Astrocyte (in vitro differentiated cells and primary cell): ENCODE measurements around the gene BPIFB3. TPM values are rescaled to one million over a fixed set of nuclear protein-coding genes. Genes with fewer than 3 reads are reported as not detected.

Experiments
- DNase-seq: peaks from one replicate; pipeline ENCODE4 v3.0.0-alpha.2; 2010; ENCODE audit warnings: low read depth
- FAIRE-seq: peaks from 2 replicates; lab custom pipeline; 2011; peaks lifted over from hg19 to GRCh38; lab: Jason Lieb, UNC
- H2AFZ ChIP-seq: 2 replicates; pipeline ENCODE4 v1.6.0; 2012; ENCODE audit warnings: low read depth, low read length, inconsistent platforms
- H3K27ac ChIP-seq: 2 replicates; pipeline ENCODE4 v1.5.1; 2011; ENCODE audit warnings: low read depth, low read length, inconsistent platforms
- H3K27me3 ChIP-seq: 2 replicates; pipeline ENCODE4 v1.6.0; 2011; ENCODE audit warnings: low read length, inconsistent platforms; ENCODE audit not compliant: insufficient read depth
- H3K36me3 ChIP-seq: 2 replicates; pipeline ENCODE4 v1.5.1; 2011; ENCODE audit warnings: low read length, inconsistent platforms; ENCODE audit not compliant: insufficient read depth
- H3K4me1 ChIP-seq: 2 replicates; pipeline ENCODE4 v1.5.1; 2011; ENCODE audit warnings: low read length, inconsistent platforms; ENCODE audit not compliant: insufficient read depth
- H3K4me2 ChIP-seq: 2 replicates; pipeline ENCODE4 v1.6.0; 2012; ENCODE audit warnings: low read length, inconsistent platforms
- H3K4me3 ChIP-seq: 2 replicates; pipeline ENCODE4 v1.5.1; 2011; ENCODE audit warnings: low read depth, mild to moderate bottlenecking, low read length, inconsistent platforms; ENCODE audit not compliant: insufficient read depth
- H3K79me2 ChIP-seq: 2 replicates; pipeline ENCODE4 v1.6.0; 2012; ENCODE audit warnings: mild to moderate bottlenecking, low read length, inconsistent platforms; ENCODE audit not compliant: insufficient read depth
- H3K9ac ChIP-seq: 2 replicates; pipeline ENCODE4 v1.6.0; 2012; ENCODE audit warnings: mild to moderate bottlenecking, low read length, inconsistent platforms
- H3K9me3 ChIP-seq: 2 replicates; pipeline ENCODE4 v1.5.1; 2012; ENCODE audit warnings: low read depth, mild to moderate bottlenecking, low read length, inconsistent platforms; ENCODE audit not compliant: insufficient read depth
- H4K20me1 ChIP-seq: 2 replicates; pipeline ENCODE4 v1.6.0; 2012; ENCODE audit warnings: low read length, inconsistent platforms; ENCODE audit not compliant: insufficient read depth
- H3K27ac Mint-ChIP-seq: one replicate; pipeline ENCODE4 v1.8.0; 2021; ENCODE audit warnings: mild to moderate bottlenecking, mixed read lengths; ENCODE audit not compliant: unreplicated experiment
- H3K27me3 Mint-ChIP-seq: one replicate; pipeline ENCODE4 v1.8.0; 2021; ENCODE audit warnings: low read depth, mixed read lengths; ENCODE audit not compliant: unreplicated experiment
- H3K36me3 Mint-ChIP-seq: one replicate; pipeline ENCODE4 v1.8.0; 2021; ENCODE audit warnings: low read depth, mixed read lengths; ENCODE audit not compliant: unreplicated experiment
- H3K4me1 Mint-ChIP-seq: one replicate; pipeline ENCODE4 v1.8.0; 2021; ENCODE audit warnings: low read depth, mixed read lengths; ENCODE audit not compliant: unreplicated experiment
- H3K4me3 Mint-ChIP-seq: one replicate; pipeline ENCODE4 v1.8.0; 2021; ENCODE audit warnings: mild to moderate bottlenecking, moderate library complexity, mixed read lengths; ENCODE audit not compliant: unreplicated experiment
- H3K9me3 Mint-ChIP-seq: one replicate; pipeline ENCODE4 v1.8.0; 2021; ENCODE audit warnings: mild to moderate bottlenecking, mixed read lengths; ENCODE audit not compliant: unreplicated experiment
- CTCF ChIP-seq: IDR thresholded peaks from 2 replicates; pipeline ENCODE4 v1.5.1; 2011; ENCODE audit warnings: low read depth, mild to moderate bottlenecking, inconsistent platforms, low read length, moderate library complexity; ENCODE audit not compliant: insufficient read depth
- EZH2 ChIP-seq: IDR thresholded peaks from 2 replicates; pipeline ENCODE4 v1.6.1; 2012; ENCODE audit warnings: mild to moderate bottlenecking, low read length, inconsistent platforms; ENCODE audit not compliant: insufficient read depth
- total RNA-seq: library from RNA; stranded (reverse); gene quantifications from 2 replicates; pipeline ENCODE4 v1.2.1, GENCODE V29; 2021

Gene BPIFB3
- total RNA-seq, 1 donor from 2014 or later: not detected

GRCh38 chr20:33083544-33084340, 30.0 kb downstream of the BPIFB3 start:
- no peaks in the 10 kb centered on the region for H3K4me1 ChIP-seq
- H3K4me3 Mint-ChIP-seq: no peak overlapping the region
- TF ChIP-seq CTCF (no peak), EZH2 (no peak)
- no peak overlapping the region for H3K27ac Mint-ChIP-seq
- H2AFZ ChIP-seq: no peak overlapping the region
- H4K20me1 ChIP-seq: no peaks in the 10 kb centered on the region
- no peak overlapping the region for H3K9ac ChIP-seq
- no peak overlapping the region for H3K4me3 ChIP-seq
- H3K27ac ChIP-seq: no peak overlapping the region
- DNase-seq (no peak), FAIRE-seq (no peak)
- peaks cover 5% of the 10 kb centered on the region for H3K9me3 Mint-ChIP-seq
- no peak overlapping the region for H3K4me2 ChIP-seq
- H3K27me3 ChIP-seq: peaks cover 2% of the 10 kb centered on the region
- no peaks in the 10 kb centered on the region for H3K36me3 ChIP-seq
- H3K4me1 Mint-ChIP-seq: no peaks in the 10 kb centered on the region
- no peaks in the 10 kb centered on the region for H3K79me2 ChIP-seq
- H3K27me3 Mint-ChIP-seq: peaks cover 46% of the 10 kb centered on the region
- no peaks in the 10 kb centered on the region for H3K9me3 ChIP-seq
- no peaks in the 10 kb centered on the region for H3K36me3 Mint-ChIP-seq

- Mint-ChIP-seq H3K36me3 (no peaks in the 10 kb centered on the region), H3K9me3 (peaks cover 5% of the 10 kb centered on the region), H3K27ac (no peak overlapping the region), H3K4me3 (no peak overlapping the region), H3K4me1 (no peaks in the 10 kb centered on the region), H3K27me3 (peaks cover 45% of the 10 kb centered on the region)
- Histone ChIP-seq H4K20me1 (no peaks in the 10 kb centered on the region), H3K9ac (no peak overlapping the region), H3K36me3 (no peaks in the 10 kb centered on the region), H2AFZ (no peak overlapping the region), H3K4me1 (no peaks in the 10 kb centered on the region), H3K27ac (no peak overlapping the region), H3K79me2 (no peaks in the 10 kb centered on the region), H3K9me3 (no peaks in the 10 kb centered on the region), H3K4me3 (no peak overlapping the region), H3K27me3 (peaks cover 2% of the 10 kb centered on the region), H3K4me2 (no peak overlapping the region)
- FAIRE-seq: no peak
- TF ChIP-seq EZH2 (no peak), CTCF (no peak)
- DNase-seq: no peak
Observed at GRCh38 chr20:33084722-33085121, 31.0 kb downstream of the BPIFB3 start.

- no peak for DNase-seq
- H3K9ac ChIP-seq: no peak overlapping the region
- no peak overlapping the region for H3K27ac Mint-ChIP-seq
Observed at GRCh38 chr20:33086052-33086722, 32.5 kb downstream of the BPIFB3 start.

More at GRCh38 chr20:33086052-33086722, 32.5 kb downstream of the BPIFB3 start:
- H3K4me3 ChIP-seq: no peak overlapping the region
- no peaks in the 10 kb centered on the region for H3K4me1 ChIP-seq
- Mint-ChIP-seq H3K4me3 (no peak overlapping the region), H3K4me1 (no peaks in the 10 kb centered on the region), H3K36me3 (no peaks in the 10 kb centered on the region), H3K27me3 (peaks cover 48% of the 10 kb centered on the region), H3K9me3 (peaks cover 2% of the 10 kb centered on the region)
- no peak for TF ChIP-seq EZH2
- no peak for TF ChIP-seq CTCF
- H3K27me3 ChIP-seq: peaks cover 2% of the 10 kb centered on the region
- no peaks in the 10 kb centered on the region for H4K20me1 ChIP-seq
- FAIRE-seq: no peak
- H3K36me3 ChIP-seq: no peaks in the 10 kb centered on the region
- no peak overlapping the region for H2AFZ ChIP-seq
- no peak overlapping the region for H3K4me2 ChIP-seq
- no peaks in the 10 kb centered on the region for H3K9me3 ChIP-seq
- H3K27ac ChIP-seq: no peak overlapping the region
- no peaks in the 10 kb centered on the region for H3K79me2 ChIP-seq
